DOHH2 (cell line): Measurements from ENCODE around the gene ILKAP.

Source experiments
- CTCF ChIP-seq: fragments of 200-600 bp; sonication (generic); IDR thresholded peaks from one replicate; pipeline ENCODE4 v1.5.1; 2014; ENCODE audit warnings: antibody characterized with exemption, mild to moderate bottlenecking, low read depth, low read length; ENCODE audit not compliant: poor library complexity, severe bottlenecking
- EZH2phosphoT487 ChIP-seq: fragments of 200-600 bp; sonication (generic); IDR thresholded peaks from 2 replicates; pipeline ENCODE4 v1.6.1; 2017; ENCODE audit warnings: borderline replicate concordance, mild to moderate bottlenecking, antibody characterized with exemption, low read length, moderate library complexity, mixed read lengths

DNA sequence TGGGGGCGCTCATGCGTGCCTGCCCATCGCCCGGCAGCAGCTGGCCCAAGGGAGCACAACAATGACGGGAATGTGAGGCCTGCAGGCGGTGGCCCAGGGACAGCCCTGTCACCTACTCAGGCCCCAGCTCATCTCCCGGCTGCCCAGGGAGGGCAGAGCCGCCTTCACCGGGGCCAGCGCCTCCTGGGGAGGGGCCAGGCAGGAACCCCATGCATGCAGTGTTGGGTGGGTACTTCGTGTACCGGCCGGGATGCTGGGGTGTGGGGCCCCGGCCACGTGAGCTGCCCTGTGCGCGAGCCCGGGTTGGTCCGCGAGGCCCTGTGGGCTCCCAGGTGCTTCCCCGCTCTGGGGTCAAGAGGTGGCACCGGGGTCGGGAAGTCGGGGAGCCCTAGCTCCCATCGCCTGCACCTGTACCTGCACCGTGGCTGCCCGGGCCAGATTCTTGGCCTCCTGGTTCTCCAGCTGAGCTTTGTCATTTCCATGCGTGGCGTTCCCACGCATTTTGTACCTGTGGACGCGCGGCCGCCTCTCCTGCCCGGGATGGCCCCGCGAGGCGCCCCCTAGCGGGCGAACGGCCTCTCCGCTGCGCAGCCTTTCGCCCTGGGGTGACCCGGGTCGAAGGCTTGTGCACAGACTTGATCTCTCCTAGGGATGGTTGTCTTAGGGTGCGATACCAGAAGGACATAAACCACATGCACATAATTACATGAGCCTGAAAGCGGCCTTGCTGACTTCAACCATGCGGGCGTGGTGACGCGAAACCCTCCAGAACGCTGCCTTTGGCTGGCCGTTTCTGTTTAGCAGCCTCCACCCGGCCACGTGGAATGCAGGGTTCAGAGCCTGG, 64.1 kb downstream of the ILKAP start:
- TF ChIP-seq CTCF (peak; percentile 88), EZH2phosphoT487 (no peak)
